KG1 (cell line): ENCODE results near the gene SP5.
A peak's percentile ranks its signal among the peaks of the same experiment; 100 is the strongest.
"Not testable (repeated sequence)": the region's sequence is repeated elsewhere in the genome, so short reads cannot be mapped to it uniquely, and the experiment has no call there.

Source experiments
- DNase-seq: peaks from one replicate; lab custom pipeline; 2025; lab: John Stamatoyannopoulos, UW

The SP5 gene

GRCh38 chr2:170739048-170739447 is 23.9 kb downstream of the SP5 start:
- no peak for DNase-seq

GRCh38 chr2:170739507-170740046 is 24.4 kb downstream of the SP5 start:
- no peak for DNase-seq

GRCh38 chr2:170740660-170741059 is 25.5 kb downstream of the SP5 start:
- no peak for DNase-seq

GRCh38 chr2:170742000-170742399 is 26.9 kb downstream of the SP5 start:
- DNase-seq, result no peak

- no peak for DNase-seq
Measured at GRCh38 chr2:170742896-170743529, 27.9 kb downstream of the SP5 start.

- no peak for DNase-seq
Measured at GRCh38 chr2:170743530-170744239, 28.5 kb downstream of the SP5 start.

- no peak for DNase-seq
Measured at GRCh38 chr2:170744248-170745002, 29.3 kb downstream of the SP5 start.

- DNase-seq, result peak; percentile 3
Measured at GRCh38 chr2:170745305-170745704, 30.2 kb downstream of the SP5 start.

- no peak for DNase-seq
Measured at GRCh38 chr2:170747921-170748320, 32.8 kb downstream of the SP5 start.

- DNase-seq, result not testable (repeated sequence)
Measured at GRCh38 chr2:170751555-170751954, 36.4 kb downstream of the SP5 start.

- DNase-seq, result no peak
Measured at GRCh38 chr2:170761572-170761971, 46.4 kb downstream of the SP5 start.

- DNase-seq, result no peak
Measured at GRCh38 chr2:170762760-170763159, 47.6 kb downstream of the SP5 start.

GRCh38 chr2:170763232-170763631 is 48.1 kb downstream of the SP5 start:
- DNase-seq, result no peak

- DNase-seq, result no peak
Measured at GRCh38 chr2:170764880-170765261, 49.7 kb downstream of the SP5 start.

- DNase-seq, result no peak
Measured at GRCh38 chr2:170766693-170767092, 51.6 kb downstream of the SP5 start.
